Thyroid gland (tissue), 4 donors: Measurements from ENCODE around the gene PRKAR2B.

Source experiments
- POLR2A ChIP-seq, 2 donors: fragments of 450-650 bp; IDR thresholded peaks; one replicate each; pipeline ENCODE4 v1.6.1; 2017; ENCODE audit warnings: antibody characterized with exemption in 2 of 2, mild to moderate bottlenecking in 2 of 2, moderate library complexity in 1 of 2
- TF ChIP-seq, protein P1 (sequence below), 6 experiments: fragments of 200-600 bp in 3 of 6; fragments of 450-650 bp in 3 of 6; sonication (generic) in 3 of 6; IDR thresholded peaks; one replicate each; pipeline ENCODE4 v1.5.1; 2016 to 2019; ENCODE audit warnings: antibody characterized with exemption in 6 of 6, mild to moderate bottlenecking in 2 of 6, inconsistent platforms in 1 of 6, moderate library complexity in 1 of 6

DNA sequence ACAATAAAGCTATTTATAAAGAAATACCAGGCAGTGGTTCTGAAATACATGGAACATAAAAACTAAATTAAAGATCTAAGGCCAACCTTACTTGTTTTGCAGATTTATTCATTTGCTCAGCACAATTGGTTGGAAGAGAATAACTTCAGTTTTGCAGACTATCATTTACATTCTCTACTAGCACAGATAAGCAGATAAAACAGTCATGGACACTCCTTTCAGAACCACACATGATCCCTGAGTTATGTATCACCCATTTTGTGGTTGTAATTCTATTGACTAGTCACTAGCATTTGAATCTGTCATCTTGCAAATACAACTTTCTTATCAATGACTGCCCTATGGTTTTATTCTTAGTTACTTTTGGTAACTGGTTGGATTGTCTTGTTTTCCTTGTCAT is 45.1 kb downstream of the PRKAR2B start:
- TF ChIP-seq, protein P1, sequence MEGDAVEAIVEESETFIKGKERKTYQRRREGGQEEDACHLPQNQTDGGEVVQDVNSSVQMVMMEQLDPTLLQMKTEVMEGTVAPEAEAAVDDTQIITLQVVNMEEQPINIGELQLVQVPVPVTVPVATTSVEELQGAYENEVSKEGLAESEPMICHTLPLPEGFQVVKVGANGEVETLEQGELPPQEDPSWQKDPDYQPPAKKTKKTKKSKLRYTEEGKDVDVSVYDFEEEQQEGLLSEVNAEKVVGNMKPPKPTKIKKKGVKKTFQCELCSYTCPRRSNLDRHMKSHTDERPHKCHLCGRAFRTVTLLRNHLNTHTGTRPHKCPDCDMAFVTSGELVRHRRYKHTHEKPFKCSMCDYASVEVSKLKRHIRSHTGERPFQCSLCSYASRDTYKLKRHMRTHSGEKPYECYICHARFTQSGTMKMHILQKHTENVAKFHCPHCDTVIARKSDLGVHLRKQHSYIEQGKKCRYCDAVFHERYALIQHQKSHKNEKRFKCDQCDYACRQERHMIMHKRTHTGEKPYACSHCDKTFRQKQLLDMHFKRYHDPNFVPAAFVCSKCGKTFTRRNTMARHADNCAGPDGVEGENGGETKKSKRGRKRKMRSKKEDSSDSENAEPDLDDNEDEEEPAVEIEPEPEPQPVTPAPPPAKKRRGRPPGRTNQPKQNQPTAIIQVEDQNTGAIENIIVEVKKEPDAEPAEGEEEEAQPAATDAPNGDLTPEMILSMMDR (IDR thresholded peaks at IDR 0.05): no peak
- TF ChIP-seq POLR2A (IDR thresholded peaks at IDR 0.05): no peak
